Rectal smooth muscle tissue (tissue), 1 donor: ENCODE results near the gene PALLD.

ENCODE experiments used
- H3K27ac ChIP-seq: one replicate; pipeline ENCODE4 v1.7.0; 2013; ENCODE audit warnings: low read depth, low read length, inconsistent platforms
- H3K27me3 ChIP-seq: one replicate; pipeline ENCODE4 v1.7.0; 2013; ENCODE audit warnings: low read length; ENCODE audit not compliant: control insufficient read depth, insufficient read depth
- H3K36me3 ChIP-seq: one replicate; pipeline ENCODE4 v1.7.0; 2013; ENCODE audit warnings: low read length; ENCODE audit not compliant: control insufficient read depth, insufficient read depth
- H3K4me1 ChIP-seq: one replicate; pipeline ENCODE4 v1.7.0; 2013; ENCODE audit warnings: low read length; ENCODE audit not compliant: control insufficient read depth, insufficient read depth
- H3K4me3 ChIP-seq: one replicate; pipeline ENCODE4 v1.7.0; 2013; ENCODE audit warnings: low read length
- H3K9ac ChIP-seq: one replicate; pipeline ENCODE4 v1.7.0; 2013; ENCODE audit warnings: low read length

Gene PALLD

GRCh38 chr4:168573870-168574269 is 77.0 kb downstream of the PALLD start:
- Histone ChIP-seq H3K9ac (no peak overlapping the region), H3K4me3 (no peak overlapping the region), H3K36me3 (no peaks in the 10 kb centered on the region), H3K27me3 (no peaks in the 10 kb centered on the region), H3K27ac (no peak overlapping the region), H3K4me1 (no peaks in the 10 kb centered on the region)

DNA sequence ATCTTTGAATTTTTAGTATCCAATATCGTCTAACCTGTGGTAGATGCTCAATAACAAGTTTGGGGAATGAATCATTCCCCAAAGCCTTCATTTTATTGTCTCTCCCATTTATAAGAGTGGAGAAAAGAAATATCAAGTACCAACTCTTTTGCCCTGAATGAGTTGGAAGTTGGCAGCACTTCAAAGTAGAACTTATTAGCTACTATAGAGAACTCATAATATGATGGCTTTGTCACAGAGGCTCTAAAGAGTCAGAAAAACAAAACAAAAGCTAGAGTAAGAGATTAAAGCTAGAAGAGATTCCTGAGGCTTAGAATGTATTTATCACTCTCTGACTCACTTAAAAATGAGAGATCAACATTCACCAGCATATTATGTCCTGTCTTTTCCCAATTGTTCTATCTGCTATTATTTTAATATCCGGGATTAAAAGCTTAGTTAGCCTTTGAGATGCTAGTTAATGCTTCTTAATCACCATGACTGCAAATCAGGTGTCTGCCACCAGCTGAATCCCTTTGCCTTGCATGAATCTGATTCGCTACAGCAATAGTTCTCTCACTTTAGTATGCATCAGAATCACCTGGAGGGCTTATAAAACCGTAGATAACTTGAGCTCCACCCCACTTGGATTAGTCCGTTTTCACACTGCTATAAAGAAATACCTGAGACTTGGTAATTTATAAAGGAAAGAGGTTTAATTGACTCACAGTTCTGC is 77.9 kb downstream of the PALLD start:
- H3K9ac ChIP-seq = no peak overlapping the region
- H3K27ac ChIP-seq = no peak overlapping the region
- no peaks in the 10 kb centered on the region for H3K36me3 ChIP-seq
- no peaks in the 10 kb centered on the region for H3K4me1 ChIP-seq
- H3K4me3 ChIP-seq = no peak overlapping the region
- H3K27me3 ChIP-seq = no peaks in the 10 kb centered on the region

- Histone ChIP-seq H3K27ac (no peak overlapping the region), H3K4me1 (no peaks in the 10 kb centered on the region), H3K36me3 (no peaks in the 10 kb centered on the region), H3K9ac (no peak overlapping the region), H3K4me3 (no peak overlapping the region), H3K27me3 (no peaks in the 10 kb centered on the region)
These were observed 78.6 kb downstream of the PALLD start for GRCh38 chr4:168575473-168575872.

GRCh38 chr4:168577624-168578023 is 80.8 kb downstream of the PALLD start:
- Histone ChIP-seq H3K4me1 (no peaks in the 10 kb centered on the region), H3K27me3 (no peaks in the 10 kb centered on the region), H3K36me3 (no peaks in the 10 kb centered on the region), H3K27ac (no peak overlapping the region), H3K9ac (no peak overlapping the region), H3K4me3 (no peak overlapping the region)

DNA sequence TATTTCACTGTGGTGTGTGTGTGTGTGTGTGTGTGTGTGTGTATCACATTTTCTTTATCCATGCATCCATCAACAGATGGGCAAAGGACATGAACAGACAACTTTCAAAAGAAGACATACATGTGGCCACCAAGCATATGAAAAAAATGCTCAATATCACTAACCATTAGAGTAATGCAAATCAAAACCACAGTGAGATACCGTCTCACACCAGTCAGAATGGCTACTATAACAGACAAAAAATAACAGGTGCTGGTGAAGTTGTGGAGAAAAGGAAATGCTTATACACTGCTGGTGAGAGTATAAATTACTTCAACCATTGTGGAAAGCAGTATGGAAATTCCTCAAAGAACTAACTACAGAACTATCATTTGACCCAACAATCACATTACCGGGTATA is 83.4 kb downstream of the PALLD start:
- no peaks in the 10 kb centered on the region for H3K36me3 ChIP-seq
- no peaks in the 10 kb centered on the region for H3K4me1 ChIP-seq
- H3K4me3 ChIP-seq = no peak overlapping the region
- H3K27ac ChIP-seq = no peak overlapping the region
- no peaks in the 10 kb centered on the region for H3K27me3 ChIP-seq
- H3K9ac ChIP-seq = no peak overlapping the region

- no peak overlapping the region for H3K27ac ChIP-seq
- no peak overlapping the region for H3K4me3 ChIP-seq
- no peak overlapping the region for H3K9ac ChIP-seq
- peaks cover 12% of the 10 kb centered on the region for H3K4me1 ChIP-seq
- no peaks in the 10 kb centered on the region for H3K27me3 ChIP-seq
- no peaks in the 10 kb centered on the region for H3K36me3 ChIP-seq
These were observed 87.5 kb downstream of the PALLD start for GRCh38 chr4:168584321-168584771.

DNA sequence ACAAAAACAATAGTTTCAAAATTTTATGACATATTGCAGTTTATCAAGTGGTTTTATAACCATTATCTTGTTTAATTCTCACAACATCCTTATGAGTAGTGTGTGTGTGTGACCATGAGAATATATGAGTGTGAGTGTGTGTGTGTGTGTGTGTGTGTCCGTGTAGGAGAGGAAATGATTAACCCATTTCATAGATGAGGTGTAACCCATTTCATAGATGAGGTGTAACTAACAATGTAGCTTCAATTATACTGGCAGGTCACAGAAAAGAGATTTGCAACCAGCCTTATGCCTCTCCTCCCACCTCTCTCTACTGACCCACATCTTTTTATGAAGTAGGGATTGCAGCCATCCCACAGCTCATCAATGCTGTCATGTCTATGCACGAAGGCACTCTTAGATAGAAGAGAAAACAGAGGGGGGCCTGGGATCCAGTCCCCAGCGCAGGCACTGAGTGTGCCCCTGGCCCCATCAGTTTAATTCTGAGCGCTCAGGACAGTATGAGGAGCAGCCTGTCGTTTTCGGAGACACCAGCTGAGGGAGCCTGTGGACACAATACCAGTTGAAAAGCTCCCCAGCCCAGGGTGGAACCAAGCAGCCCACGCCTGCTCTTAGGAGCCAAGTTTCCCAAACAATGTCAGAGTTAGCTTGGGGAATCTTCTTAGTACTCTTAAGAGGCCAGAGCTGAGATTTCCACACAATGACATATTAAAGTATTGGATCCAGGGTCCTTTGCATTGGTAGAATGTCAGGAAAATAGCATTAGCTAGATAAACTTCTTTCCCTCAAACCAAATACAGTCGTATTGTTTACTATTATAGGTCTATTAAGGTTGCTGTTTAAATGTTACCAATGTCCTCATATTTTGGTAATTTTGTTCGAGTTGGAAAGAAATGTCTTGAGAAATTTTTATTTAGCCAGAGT is 88.6 kb downstream of the PALLD start:
- H3K9ac ChIP-seq = no peak overlapping the region
- H3K27me3 ChIP-seq = no peaks in the 10 kb centered on the region
- H3K27ac ChIP-seq = peak overlapping the region; percentile 34
- no peaks in the 10 kb centered on the region for H3K36me3 ChIP-seq
- H3K4me3 ChIP-seq = no peak overlapping the region
- H3K4me1 ChIP-seq = peaks cover 12% of the 10 kb centered on the region

DNA sequence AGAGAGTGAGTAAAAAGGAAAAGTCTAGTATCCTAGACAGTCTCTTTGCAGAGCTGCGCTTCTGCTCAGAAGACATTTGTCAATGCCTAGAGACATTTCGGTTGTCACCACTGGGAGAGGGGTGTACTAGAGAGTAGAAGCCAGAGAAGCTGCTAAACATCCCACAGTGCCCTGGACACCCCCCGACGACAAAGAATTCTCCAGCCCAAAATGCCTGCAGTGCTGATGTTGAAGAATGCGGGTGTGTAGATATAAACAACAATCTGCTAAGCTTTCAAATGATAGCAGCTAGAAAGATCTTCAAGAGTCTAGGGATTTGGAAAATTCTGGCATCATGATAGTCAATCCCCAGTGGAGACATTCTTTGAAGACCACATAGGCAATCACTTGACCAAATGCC is 90.1 kb downstream of the PALLD start:
- no peak overlapping the region for H3K4me3 ChIP-seq
- H3K4me1 ChIP-seq = peaks cover 12% of the 10 kb centered on the region
- no peaks in the 10 kb centered on the region for H3K36me3 ChIP-seq
- no peak overlapping the region for H3K27ac ChIP-seq
- H3K9ac ChIP-seq = no peak overlapping the region
- no peaks in the 10 kb centered on the region for H3K27me3 ChIP-seq

- H3K9ac ChIP-seq = no peak overlapping the region
- no peaks in the 10 kb centered on the region for H3K36me3 ChIP-seq
- peaks cover 12% of the 10 kb centered on the region for H3K4me1 ChIP-seq
- H3K4me3 ChIP-seq = no peak overlapping the region
- H3K27me3 ChIP-seq = no peaks in the 10 kb centered on the region
- peak overlapping the region; percentile 1 for H3K27ac ChIP-seq
These were observed 90.7 kb downstream of the PALLD start for GRCh38 chr4:168587411-168588125.

DNA sequence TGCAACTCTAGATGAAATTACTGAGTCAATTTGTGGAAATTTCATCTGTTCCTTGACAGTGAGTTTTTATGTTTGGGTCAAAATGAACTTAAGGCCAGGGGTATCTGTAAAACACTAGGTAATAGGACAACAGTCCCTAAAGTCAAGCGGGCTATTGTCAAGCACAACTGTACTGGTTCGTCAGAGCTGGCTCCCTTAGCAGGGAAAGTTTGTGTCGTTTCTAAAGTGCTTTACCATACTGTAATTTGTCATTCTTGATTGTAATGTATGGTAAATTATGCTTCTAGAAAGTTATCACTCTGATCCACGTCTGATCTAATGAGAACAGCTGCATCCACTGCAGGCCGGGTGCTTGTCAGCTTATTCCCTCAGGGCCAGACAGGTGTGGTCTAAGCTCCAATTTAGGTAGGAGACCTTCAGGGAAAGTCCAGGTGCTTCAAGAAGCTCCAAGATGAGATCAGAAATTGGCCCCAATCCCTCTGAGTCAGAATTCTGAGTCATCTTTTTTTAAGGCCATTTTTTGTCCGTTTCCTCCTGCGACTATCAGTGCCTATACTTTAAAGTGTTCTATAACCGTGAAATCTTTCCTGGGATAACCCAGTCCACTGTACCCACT is 92.2 kb downstream of the PALLD start:
- Histone ChIP-seq H3K27ac (peak overlapping the region; percentile 40), H3K27me3 (no peaks in the 10 kb centered on the region), H3K4me3 (no peak overlapping the region), H3K9ac (no peak overlapping the region), H3K4me1 (peaks cover 12% of the 10 kb centered on the region), H3K36me3 (no peaks in the 10 kb centered on the region)

GRCh38 chr4:168592676-168593075 is 95.8 kb downstream of the PALLD start:
- Histone ChIP-seq H3K4me1 (peaks cover 7% of the 10 kb centered on the region), H3K9ac (no peak overlapping the region), H3K27ac (no peak overlapping the region), H3K4me3 (no peak overlapping the region), H3K27me3 (no peaks in the 10 kb centered on the region), H3K36me3 (no peaks in the 10 kb centered on the region)

- Histone ChIP-seq H3K4me3 (no peak overlapping the region), H3K9ac (no peak overlapping the region), H3K27me3 (no peaks in the 10 kb centered on the region), H3K36me3 (no peaks in the 10 kb centered on the region), H3K4me1 (peaks cover 4% of the 10 kb centered on the region), H3K27ac (no peak overlapping the region)
These were observed 96.5 kb downstream of the PALLD start for GRCh38 chr4:168593399-168593798.
